GM10248 (cell line): ENCODE measurements around the gene RINT1.

Experiments used
- CTCF ChIA-PET: fragments of 300-600 bp; sonication (Branson Sonifier 250); formaldehyde crosslinking; extraction: SDS; loops from one replicate; lab custom pipeline; 2021; ENCODE audit warnings: antibody characterized with exemption; lab: Yijun Ruan, JAX
- POLR2A ChIA-PET: fragments of 350-650 bp; sonication (Branson Sonifier 250); formaldehyde crosslinking; extraction: SDS; loops from one replicate; lab custom pipeline; 2020; ENCODE audit warnings: antibody characterized with exemption; lab: Yijun Ruan, JAX
- DNase-seq: peaks from one replicate; pipeline ENCODE4 v3.0.0; 2012; ENCODE audit errors: extremely low spot score
- CTCF ChIP-seq: IDR thresholded peaks from 2 replicates; pipeline ENCODE4 v1.5.1; 2012; ENCODE audit warnings: mild to moderate bottlenecking, low read depth; ENCODE audit errors: extremely low read depth, missing control alignments, control extremely low read depth

RINT1 gene

GRCh38 chr7:105610165-105610930 is 78.3 kb downstream of the RINT1 start:
- no peak for DNase-seq
- POLR2A ChIA-PET = no interaction called here
- CTCF ChIA-PET = no interaction called here
- no peak for TF ChIP-seq CTCF

GRCh38 chr7:105611856-105612775 is 80.1 kb downstream of the RINT1 start:
- ChIA-PET POLR2A (no interaction called here), CTCF (interaction anchor here (0.9 kb wide), 1 partner anchor 25 kb away, joined by 3 read pairs; no protein-coding TSS in a partner anchor)
- no peak for TF ChIP-seq CTCF
- DNase-seq = no peak

GRCh38 chr7:105612806-105613205 is 80.8 kb downstream of the RINT1 start:
- TF ChIP-seq CTCF = no peak
- ChIA-PET POLR2A (interaction anchor here (0.6 kb wide), 1 partner anchor 140 kb away, joined by 5 read pairs; no protein-coding TSS in a partner anchor), CTCF (interaction anchor here (0.9 kb wide), 1 partner anchor 25 kb away, joined by 3 read pairs; no protein-coding TSS in a partner anchor)
- no peak for DNase-seq

GRCh38 chr7:105613611-105614330 is 81.8 kb downstream of the RINT1 start:
- CTCF ChIA-PET = no interaction called here
- POLR2A ChIA-PET = interaction anchor here (0.6 kb wide), 1 partner anchor 141 kb away, joined by 5 read pairs; no protein-coding TSS in a partner anchor
- TF ChIP-seq CTCF = no peak
- DNase-seq = no peak

- no peak for DNase-seq
- TF ChIP-seq CTCF = no peak
- ChIA-PET POLR2A (no interaction called here), CTCF (no interaction called here)
Measured at GRCh38 chr7:105614341-105614840, 82.4 kb downstream of the RINT1 start.
